K562 (cell line): ENCODE measurements around the gene FOSL1. TPM values are rescaled to one million over a fixed set of nuclear protein-coding genes. Genes with fewer than 3 reads are reported as not detected.
A peak's percentile ranks its signal among the peaks of the same experiment; 100 is the strongest.

ENCODE experiments used
- BRD9 ChIP-seq: fragments of 450-650 bp; IDR thresholded peaks from 2 replicates; pipeline ENCODE4 v1.6.1; 2018; ENCODE audit warnings: low read depth; ENCODE audit not compliant: partially characterized antibody
- NCOA2 ChIP-seq, 2 experiments: fragments of 450-650 bp; IDR thresholded peaks; 2 replicates each; pipeline ENCODE4 v1.6.1; 2018; ENCODE audit warnings: mild to moderate bottlenecking in 2 of 2, moderate library complexity in 1 of 2; ENCODE audit not compliant: partially characterized antibody in 2 of 2
- NCOR1 ChIP-seq: fragments of 450-650 bp; IDR thresholded peaks from 2 replicates; pipeline ENCODE4 v1.6.1; 2016; ENCODE audit warnings: mild to moderate bottlenecking, moderate library complexity
- NR2C2 ChIP-seq, 2 experiments: fragments of 200-800 bp in 1 of 2; sonication (Bioruptor generic) in 1 of 2; sonication (generic) in 1 of 2; formaldehyde crosslinking in 1 of 2; IDR thresholded peaks; 2 replicates each; pipeline versions ENCODE4 v1.6.1 to v1.8.0; 2016 to 2022; ENCODE audit warnings: mild to moderate bottlenecking in 1 of 2, missing compliant biosample characterization in 1 of 2, missing genetic modification characterization in 1 of 2, missing genetic modification reagents in 1 of 2
- PHB ChIP-seq: fragments of 250-450 bp; sonication (Bioruptor Pico); IDR thresholded peaks from 2 replicates; pipeline ENCODE4 v1.5.0; 2021
- SRF ChIP-seq, 2 experiments: fragments of 250-450, 450-650 bp in 1 of 2; sonication (Bioruptor Pico) in 1 of 2; sonication (generic) in 1 of 2; formaldehyde crosslinking; IDR thresholded peaks; 2 replicates each; pipeline versions ENCODE4 v1.5.0 to v1.5.1; 2020 to 2022; ENCODE audit warnings: mild to moderate bottlenecking in 1 of 2, missing genetic modification reagents in 1 of 2
- STAG1 ChIP-seq: sonication (generic); formaldehyde crosslinking; IDR thresholded peaks from 2 replicates; pipeline ENCODE4 v1.5.0; 2020; ENCODE audit warnings: missing genetic modification reagents, borderline replicate concordance
- TBP ChIP-seq: optimal IDR thresholded peaks from 2 replicates; pipeline ENCODE3; 2011; ENCODE audit warnings: low read depth, low read length, improper control_type of control experiment
- TRIM24 ChIP-seq, 2 experiments: fragments of 450-650 bp; IDR thresholded peaks; 2 replicates each; pipeline ENCODE4 v1.6.1; 2016
- TRIM28 ChIP-seq: fragments of 450-650 bp; IDR thresholded peaks from 2 replicates; pipeline ENCODE4 v1.6.1; 2017
- TSC22D4 ChIP-seq: fragments of 450-650 bp; IDR thresholded peaks from 2 replicates; pipeline ENCODE4 v1.6.1; 2016; ENCODE audit warnings: missing genetic modification characterization, missing biosample characterization, control low read depth
- ZNF146 ChIP-seq: IDR thresholded peaks from one replicate; pipeline ENCODE4 v1.6.1; 2018; ENCODE audit warnings: missing compliant biosample characterization; ENCODE audit not compliant: unreplicated experiment
- ZNF23 ChIP-seq: fragments of 250-450 bp; sonication (Bioruptor Pico); IDR thresholded peaks from 2 replicates; pipeline ENCODE4 v1.4.0; 2020; ENCODE audit warnings: mild to moderate bottlenecking
- ZNF764 ChIP-seq: fragments of 250-450 bp; sonication (Bioruptor Pico); IDR thresholded peaks from 2 replicates; pipeline ENCODE4 v1.4.0; 2020; ENCODE audit warnings: low read depth, mild to moderate bottlenecking, moderate library complexity
- polyA plus RNA-seq, 8 experiments: library from polyadenylated mRNA; depleted of rRNA in 4 of 8; stranded (reverse) in 5 of 8; unstranded in 3 of 8; fragments of >200 nt; fragmentation: Nextera tagmentation in 2 of 8; fragmentation: Illumina TruSeq in 1 of 8; extraction: Ambion mirVana in 2 of 8; extraction: Trizol in 1 of 8; gene quantifications; 2 replicates each; pipeline versions ENCODE4 v1.2.1 to v1.2.3, GENCODE V29; 2011 to 2014; ENCODE audit warnings: inconsistent platforms in 1 of 8, missing spikeins in 1 of 8
- total RNA-seq, 7 experiments: library from RNA; depleted of rRNA in 6 of 7; stranded (reverse); fragments of >200 nt in 6 of 7; fragmentation: Illumina TruSeq in 2 of 7; extraction: Trizol in 2 of 7; gene quantifications; 2 replicates each; pipeline versions ENCODE4 v1.2.1 to v1.2.3, GENCODE V29; 2011 to 2021; ENCODE audit warnings: low replicate concordance in 1 of 7
- TF ChIP-seq, protein P1 (sequence below): fragments of 250-450 bp; sonication (Bioruptor Pico); IDR thresholded peaks from 2 replicates; pipeline ENCODE4 v1.6.1; 2021; ENCODE audit warnings: mild to moderate bottlenecking
- TF ChIP-seq, protein P2 (sequence below): IDR thresholded peaks from 2 replicates; pipeline ENCODE4 v1.6.1; 2011; ENCODE audit warnings: borderline replicate concordance, low read depth, mild to moderate bottlenecking, moderate library complexity, low read length; ENCODE audit not compliant: insufficient read depth, poor library complexity, severe bottlenecking
- TF ChIP-seq, protein P3 (sequence below): IDR thresholded peaks from 3 replicates; pipeline ENCODE4 v1.6.1; 2011; ENCODE audit warnings: borderline replicate concordance, mild to moderate bottlenecking; ENCODE audit not compliant: insufficient read length, insufficient read depth
- TF ChIP-seq, protein P4 (sequence below), 3 experiments: fragments of 200-800 bp in 1 of 3; fragments of 250-450 bp in 1 of 3; fragments of 450-650 bp in 1 of 3; sonication (Bioruptor Pico) in 1 of 3; sonication (Bioruptor generic) in 1 of 3; formaldehyde crosslinking in 1 of 3; IDR thresholded peaks; 2 replicates each; pipeline versions ENCODE4 v1.6.1 to v1.8.0; 2016 to 2022; ENCODE audit warnings: mild to moderate bottlenecking in 2 of 3, missing genetic modification characterization in 2 of 3, missing compliant biosample characterization in 1 of 3, moderate library complexity in 1 of 3

FOSL1 gene
- total and polyA plus RNA-seq, 9 of the 15 experiments (the other 6 are each of a cell fraction or from before 2014, with no cell fraction given): 3.5 to 39.6 (median 10.0) TPM

DNA sequence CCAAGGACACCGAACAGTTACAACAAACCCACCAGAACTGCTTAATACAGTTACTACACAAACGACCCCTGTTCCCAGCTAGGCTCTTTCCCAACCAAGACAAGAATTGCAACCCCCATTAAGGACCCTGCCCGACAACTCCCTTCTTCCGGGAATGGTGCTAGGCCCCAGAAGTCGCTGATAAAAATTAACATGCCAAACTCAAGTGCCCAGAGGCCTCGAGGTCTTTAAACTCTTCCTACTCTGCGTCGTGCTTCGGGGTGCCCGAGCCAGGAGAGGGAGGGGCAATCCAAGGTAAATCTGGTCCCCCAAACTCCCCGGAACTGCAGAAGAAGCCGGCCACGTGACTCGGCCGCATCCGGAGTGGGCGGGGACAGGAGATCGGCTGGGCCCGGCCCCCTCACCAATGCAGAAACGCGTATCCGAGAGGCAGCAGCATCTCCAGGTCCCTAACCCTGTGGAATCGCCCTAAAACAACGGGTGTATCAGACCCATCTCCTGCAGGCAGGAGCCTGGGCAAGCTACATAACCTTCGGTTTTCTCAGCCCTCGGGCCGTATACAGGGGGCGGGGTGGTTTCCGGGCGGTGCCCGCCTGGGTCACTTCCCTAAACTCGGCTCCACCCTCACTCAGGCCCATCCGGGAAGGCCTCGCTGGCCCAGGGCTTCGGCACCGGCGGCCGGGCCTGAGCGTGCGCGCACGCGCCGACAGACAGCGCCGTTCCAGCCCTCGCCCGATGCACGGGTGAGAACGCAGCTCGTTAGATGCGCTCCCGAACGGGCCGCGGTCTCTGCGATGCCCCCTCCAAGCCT, 43.3 kb downstream of the FOSL1 start (continued):
- no peak for TF ChIP-seq NR2C2 (CRISPR knock-in tag; IDR thresholded peaks at IDR 0.05)
- TF ChIP-seq NR2C2 (tag; IDR thresholded peaks at IDR 0.05): no peak
- no peak for TF ChIP-seq TBP
- no peak for TF ChIP-seq ZNF146 (CRISPR knock-in tag)
- no peak for TF ChIP-seq TSC22D4 (tag)
- TF ChIP-seq ZNF764 (CRISPR knock-in tag): no peak
- TF ChIP-seq TRIM24 (IDR thresholded peaks at IDR 0.05): no peak
- TF ChIP-seq, protein P1, sequence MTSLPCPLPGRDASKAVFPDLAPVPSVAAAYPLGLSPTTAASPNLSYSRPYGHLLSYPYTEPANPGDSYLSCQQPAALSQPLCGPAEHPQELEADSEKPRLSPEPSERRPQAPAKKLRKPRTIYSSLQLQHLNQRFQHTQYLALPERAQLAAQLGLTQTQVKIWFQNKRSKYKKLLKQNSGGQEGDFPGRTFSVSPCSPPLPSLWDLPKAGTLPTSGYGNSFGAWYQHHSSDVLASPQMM (CRISPR knock-in tag): no peak
- no peak for TF ChIP-seq STAG1
- no peak for TF ChIP-seq NCOR1
- no peak for TF ChIP-seq BRD9
- no peak for TF ChIP-seq ZNF23 (CRISPR knock-in tag)
- TF ChIP-seq, protein P2, sequence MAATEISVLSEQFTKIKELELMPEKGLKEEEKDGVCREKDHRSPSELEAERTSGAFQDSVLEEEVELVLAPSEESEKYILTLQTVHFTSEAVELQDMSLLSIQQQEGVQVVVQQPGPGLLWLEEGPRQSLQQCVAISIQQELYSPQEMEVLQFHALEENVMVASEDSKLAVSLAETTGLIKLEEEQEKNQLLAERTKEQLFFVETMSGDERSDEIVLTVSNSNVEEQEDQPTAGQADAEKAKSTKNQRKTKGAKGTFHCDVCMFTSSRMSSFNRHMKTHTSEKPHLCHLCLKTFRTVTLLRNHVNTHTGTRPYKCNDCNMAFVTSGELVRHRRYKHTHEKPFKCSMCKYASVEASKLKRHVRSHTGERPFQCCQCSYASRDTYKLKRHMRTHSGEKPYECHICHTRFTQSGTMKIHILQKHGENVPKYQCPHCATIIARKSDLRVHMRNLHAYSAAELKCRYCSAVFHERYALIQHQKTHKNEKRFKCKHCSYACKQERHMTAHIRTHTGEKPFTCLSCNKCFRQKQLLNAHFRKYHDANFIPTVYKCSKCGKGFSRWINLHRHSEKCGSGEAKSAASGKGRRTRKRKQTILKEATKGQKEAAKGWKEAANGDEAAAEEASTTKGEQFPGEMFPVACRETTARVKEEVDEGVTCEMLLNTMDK: no peak
- TF ChIP-seq, protein P3, sequence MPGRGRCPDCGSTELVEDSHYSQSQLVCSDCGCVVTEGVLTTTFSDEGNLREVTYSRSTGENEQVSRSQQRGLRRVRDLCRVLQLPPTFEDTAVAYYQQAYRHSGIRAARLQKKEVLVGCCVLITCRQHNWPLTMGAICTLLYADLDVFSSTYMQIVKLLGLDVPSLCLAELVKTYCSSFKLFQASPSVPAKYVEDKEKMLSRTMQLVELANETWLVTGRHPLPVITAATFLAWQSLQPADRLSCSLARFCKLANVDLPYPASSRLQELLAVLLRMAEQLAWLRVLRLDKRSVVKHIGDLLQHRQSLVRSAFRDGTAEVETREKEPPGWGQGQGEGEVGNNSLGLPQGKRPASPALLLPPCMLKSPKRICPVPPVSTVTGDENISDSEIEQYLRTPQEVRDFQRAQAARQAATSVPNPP: no peak
- TF ChIP-seq PHB: 0 out of 2 replicates have a peak, but pooled peaks have one; percentile 29
- TF ChIP-seq, protein P4, sequence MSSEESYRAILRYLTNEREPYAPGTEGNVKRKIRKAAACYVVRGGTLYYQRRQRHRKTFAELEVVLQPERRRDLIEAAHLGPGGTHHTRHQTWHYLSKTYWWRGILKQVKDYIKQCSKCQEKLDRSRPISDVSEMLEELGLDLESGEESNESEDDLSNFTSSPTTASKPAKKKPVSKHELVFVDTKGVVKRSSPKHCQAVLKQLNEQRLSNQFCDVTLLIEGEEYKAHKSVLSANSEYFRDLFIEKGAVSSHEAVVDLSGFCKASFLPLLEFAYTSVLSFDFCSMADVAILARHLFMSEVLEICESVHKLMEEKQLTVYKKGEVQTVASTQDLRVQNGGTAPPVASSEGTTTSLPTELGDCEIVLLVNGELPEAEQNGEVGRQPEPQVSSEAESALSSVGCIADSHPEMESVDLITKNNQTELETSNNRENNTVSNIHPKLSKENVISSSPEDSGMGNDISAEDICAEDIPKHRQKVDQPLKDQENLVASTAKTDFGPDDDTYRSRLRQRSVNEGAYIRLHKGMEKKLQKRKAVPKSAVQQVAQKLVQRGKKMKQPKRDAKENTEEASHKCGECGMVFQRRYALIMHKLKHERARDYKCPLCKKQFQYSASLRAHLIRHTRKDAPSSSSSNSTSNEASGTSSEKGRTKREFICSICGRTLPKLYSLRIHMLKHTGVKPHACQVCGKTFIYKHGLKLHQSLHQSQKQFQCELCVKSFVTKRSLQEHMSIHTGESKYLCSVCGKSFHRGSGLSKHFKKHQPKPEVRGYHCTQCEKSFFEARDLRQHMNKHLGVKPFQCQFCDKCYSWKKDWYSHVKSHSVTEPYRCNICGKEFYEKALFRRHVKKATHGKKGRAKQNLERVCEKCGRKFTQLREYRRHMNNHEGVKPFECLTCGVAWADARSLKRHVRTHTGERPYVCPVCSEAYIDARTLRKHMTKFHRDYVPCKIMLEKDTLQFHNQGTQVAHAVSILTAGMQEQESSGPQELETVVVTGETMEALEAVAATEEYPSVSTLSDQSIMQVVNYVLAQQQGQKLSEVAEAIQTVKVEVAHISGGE (CRISPR knock-in tag; IDR thresholded peaks at IDR 0.05): peak in 2 of 3 experiments; percentile 67 to 68; a peak in 3 of 6 replicates
- TF ChIP-seq TRIM28: no peak
- TF ChIP-seq SRF (CRISPR knock-in tag; IDR thresholded peaks at IDR 0.05): peak; percentile 6 to 55; a peak in 1 of 4 replicates
- no peak for TF ChIP-seq NCOA2 (IDR thresholded peaks at IDR 0.05; ENCODE audit: partially characterized antibody in 2 of 2)
